Measurements from ENCODE around the gene TPGS2. TPM values are rescaled to one million over a fixed set of nuclear protein-coding genes. Genes with fewer than 3 reads are reported as not detected.

Gene TPGS2
- total RNA-seq, 1 donor from 2014 or later = 77.1 TPM

- FAIRE-seq (no peak), DNase-seq (ENCODE audit: low read depth) (no peak)
- Histone ChIP-seq H3K36me3 (ENCODE audit: control insufficient read depth, insufficient read depth, low read length) (no peaks in the 10 kb centered on the region), H3K27me3 (ENCODE audit: control insufficient read depth, insufficient read depth, low read length) (no peaks in the 10 kb centered on the region), H3K4me3 (ENCODE audit: low read depth, low read length) (no peak overlapping the region)
- TF ChIP-seq CTCF (IDR thresholded peaks at IDR 0.05; ENCODE audit: insufficient read depth, low read length, severe bottlenecking) = no peak
Observed at GRCh38 chr18:36783792-36784191, 45.0 kb downstream of the TPGS2 start.

- TF ChIP-seq CTCF (IDR thresholded peaks at IDR 0.05; ENCODE audit: insufficient read depth, low read length, severe bottlenecking) = no peak
- Histone ChIP-seq H3K36me3 (ENCODE audit: control insufficient read depth, insufficient read depth, low read length) (no peaks in the 10 kb centered on the region), H3K4me3 (ENCODE audit: low read depth, low read length) (no peak overlapping the region), H3K27me3 (ENCODE audit: control insufficient read depth, insufficient read depth, low read length) (no peaks in the 10 kb centered on the region)
- FAIRE-seq (no peak), DNase-seq (ENCODE audit: low read depth) (no peak)
Observed at GRCh38 chr18:36782710-36783109, 46.1 kb downstream of the TPGS2 start.

- Histone ChIP-seq H3K36me3 (ENCODE audit: control insufficient read depth, insufficient read depth, low read length) (no peaks in the 10 kb centered on the region), H3K4me3 (ENCODE audit: low read depth, low read length) (no peak overlapping the region), H3K27me3 (ENCODE audit: control insufficient read depth, insufficient read depth, low read length) (no peaks in the 10 kb centered on the region)
- DNase-seq (ENCODE audit: low read depth) (peak; percentile 21), FAIRE-seq (no peak)
- TF ChIP-seq CTCF (IDR thresholded peaks at IDR 0.05; ENCODE audit: insufficient read depth, low read length, severe bottlenecking) = no peak
Observed at GRCh38 chr18:36780748-36781147, 48.1 kb downstream of the TPGS2 start.

GRCh38 chr18:36777566-36777965, 51.2 kb downstream of the TPGS2 start:
- FAIRE-seq = no peak
- Histone ChIP-seq H3K4me3 (ENCODE audit: low read depth, low read length) (no peak overlapping the region), H3K27me3 (ENCODE audit: control insufficient read depth, insufficient read depth, low read length) (no peaks in the 10 kb centered on the region), H3K36me3 (ENCODE audit: control insufficient read depth, insufficient read depth, low read length) (peaks cover 2% of the 10 kb centered on the region)
- no peak for TF ChIP-seq CTCF (IDR thresholded peaks at IDR 0.05; ENCODE audit: insufficient read depth, low read length, severe bottlenecking)
- DNase-seq (ENCODE audit: low read depth) = no peak

GRCh38 chr18:36776650-36777049, 52.2 kb downstream of the TPGS2 start:
- DNase-seq (ENCODE audit: low read depth) (no peak), FAIRE-seq (no peak)
- no peak for TF ChIP-seq CTCF (IDR thresholded peaks at IDR 0.05; ENCODE audit: insufficient read depth, low read length, severe bottlenecking)
- Histone ChIP-seq H3K27me3 (ENCODE audit: control insufficient read depth, insufficient read depth, low read length) (no peaks in the 10 kb centered on the region), H3K36me3 (ENCODE audit: control insufficient read depth, insufficient read depth, low read length) (peaks cover 2% of the 10 kb centered on the region), H3K4me3 (ENCODE audit: low read depth, low read length) (no peak overlapping the region)

GRCh38 chr18:36775396-36775795, 53.4 kb downstream of the TPGS2 start:
- DNase-seq (ENCODE audit: low read depth) (no peak), FAIRE-seq (no peak)
- no peak for TF ChIP-seq CTCF (IDR thresholded peaks at IDR 0.05; ENCODE audit: insufficient read depth, low read length, severe bottlenecking)
- Histone ChIP-seq H3K27me3 (ENCODE audit: control insufficient read depth, insufficient read depth, low read length) (no peaks in the 10 kb centered on the region), H3K4me3 (ENCODE audit: low read depth, low read length) (no peak overlapping the region), H3K36me3 (ENCODE audit: control insufficient read depth, insufficient read depth, low read length) (peaks cover 2% of the 10 kb centered on the region)
